Measurements from ENCODE around the gene CROCC.

- TF ChIP-seq POLR2A (IDR thresholded peaks at IDR 0.05): no peak
- TF ChIP-seq POLR2AphosphoS5 (IDR thresholded peaks at IDR 0.05): no peak
These were observed 78.1 kb downstream of the CROCC start for GRCh38 chr1:16999863-17000262.
